NCI-H128 (cell line): ENCODE data around the gene RAB20.

Experiments
- DNase-seq: peaks from one replicate; lab custom pipeline; 2025; ENCODE audit not compliant: unreplicated experiment; lab: John Stamatoyannopoulos, UW

Gene RAB20

DNA sequence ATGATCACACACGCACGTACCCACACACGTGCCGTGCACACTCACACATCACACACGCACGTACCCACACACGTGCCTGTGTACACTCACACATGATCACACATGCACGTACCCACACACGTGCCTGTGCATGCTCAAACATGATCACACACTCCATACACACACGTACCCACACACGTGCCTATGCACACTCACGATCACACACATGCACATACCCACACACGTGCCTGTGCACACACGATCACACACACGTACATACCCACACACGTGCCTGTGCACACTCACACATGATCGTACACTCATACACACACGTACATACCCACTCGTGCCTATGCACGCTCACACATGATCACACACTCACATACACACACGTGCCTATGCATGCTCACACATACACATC is 86.8 kb downstream of the RAB20 start:
- DNase-seq, result no peak
